Spleen (tissue), 11 donors: ENCODE data around the gene TACC2. TPM values are rescaled to one million over a fixed set of nuclear protein-coding genes. Genes with fewer than 3 reads are reported as not detected.

ENCODE experiments used
- DNase-seq: peaks from one replicate; pipeline ENCODE4 v3.0.0-alpha.2; 2020
- H3K27ac ChIP-seq, 8 donors: fragments of 200-600 bp; sonication (generic) in 7 of 8; 1 replicate in 4 of 8; 2 replicates in 4 of 8; pipeline versions ENCODE4 v1.5.0 to v1.8.0; 2016 to 2021; ENCODE audit warnings: inconsistent platforms in 4 of 8, mild to moderate bottlenecking in 4 of 8, moderate library complexity in 1 of 8
- H3K27me3 ChIP-seq, 7 donors: fragments of 200-600 bp; sonication (generic) in 6 of 7; replicated peaks in 1 of 7; 1 replicate in 4 of 7; 2 replicates in 3 of 7; pipeline versions ENCODE4 v1.5.0 to v1.8.0; 2016 to 2021; ENCODE audit warnings: inconsistent platforms in 3 of 7, mild to moderate bottlenecking in 1 of 7
- H3K36me3 ChIP-seq, 6 donors: fragments of 200-600 bp; sonication (generic) in 5 of 6; 1 replicate in 4 of 6; 2 replicates in 2 of 6; pipeline versions ENCODE4 v1.5.0 to v1.8.0; 2016 to 2021; ENCODE audit warnings: inconsistent platforms in 2 of 6
- H3K4me1 ChIP-seq, 6 donors: fragments of 200-600 bp; sonication (generic) in 5 of 6; 1 replicate in 3 of 6; 2 replicates in 3 of 6; pipeline versions ENCODE4 v1.5.0 to v1.8.0; 2016 to 2021; ENCODE audit warnings: inconsistent platforms in 3 of 6
- H3K4me3 ChIP-seq, 8 donors: fragments of 200-600 bp; sonication (generic) in 7 of 8; 1 replicate in 4 of 8; 2 replicates in 4 of 8; pipeline versions ENCODE4 v1.5.0 to v1.8.0; 2016 to 2021; ENCODE audit warnings: inconsistent platforms in 4 of 8, mild to moderate bottlenecking in 4 of 8, moderate library complexity in 2 of 8
- H3K9me3 ChIP-seq, 8 donors: fragments of 200-600 bp; sonication (generic) in 7 of 8; 1 replicate in 4 of 8; 2 replicates in 4 of 8; pipeline versions ENCODE4 v1.5.0 to v1.8.0; 2016 to 2021; ENCODE audit warnings: inconsistent platforms in 4 of 8
- POLR2A ChIP-seq, 3 donors: fragments of 450-650 bp; IDR thresholded peaks; one replicate each; pipeline ENCODE4 v1.5.1; 2017; ENCODE audit warnings: antibody characterized with exemption in 3 of 3, mild to moderate bottlenecking in 1 of 3
- POLR2AphosphoS5 ChIP-seq, 3 donors: sonication (generic); formaldehyde crosslinking; IDR thresholded peaks; one replicate each; pipeline ENCODE4 v1.5.1; 2017; ENCODE audit warnings: antibody characterized with exemption in 3 of 3
- WGBS, 5 donors: extraction: QIAGEN DNeasy Blood & Tissue Kit in 3 of 5; methylation state at CpG; one replicate each; pipeline versions ENCODE4 v1.1.5 to v1.1.7; 2013 to 2018; 5-methylcytosine and 5-hydroxymethylcytosine counted together
- intact Hi-C: fragments of 100-400 bp; cut with DNase I; formaldehyde crosslinking; loops from one replicate; pipeline ENCODE4 v1.15.0; 2023; ENCODE audit warnings: low total_unique reads
- polyA plus RNA-seq, 3 donors: library from polyadenylated mRNA; stranded (reverse); fragments of 200-250 nt; gene quantifications; one replicate each; pipeline ENCODE4 v1.2.1, GENCODE V29; 2013
- total RNA-seq, 7 donors: library from RNA; depleted of rRNA in 3 of 7; stranded (reverse); fragments of >200 nt in 3 of 7; fragmentation: NEBNext Ultra II Directional in 4 of 7; extraction: Animal tissue kit (Norgen Biotek cat#: 25700) in 4 of 7; gene quantifications; one replicate each; pipeline versions ENCODE4 v1.1.0 to v1.2.1, GENCODE V29; 2016 to 2021
- TF ChIP-seq, protein P1 (sequence below), 11 experiments: fragments of 200-600 bp in 7 of 11; fragments of 450-650 bp in 4 of 11; sonication (generic) in 4 of 11; IDR thresholded peaks in 8 of 11; conservative IDR thresholded peaks in 3 of 11; 1 replicate in 7 of 11; 2 replicates in 4 of 11; pipeline versions ENCODE4 v1.4.0 to v1.8.0; 2016 to 2021; ENCODE audit warnings: antibody characterized with exemption in 11 of 11, inconsistent platforms in 4 of 11, mild to moderate bottlenecking in 1 of 11
- donor health status: healthy with polysubstance abuse.
- donor health status: DM: no; HTN: no; CAD: no; lungs with moderate emphysema.
- donor health status: DM: no; HTN: no; CAD: no.
- donor health status: Bipolar disorder and iron deficiency.
- donor health status: healthy.
- donor health status: DM: no; HTN: no; CAD: no.
- donor health status: DM: yes; HTN: yes; CAD: no.

Gene TACC2
- total and polyA plus RNA-seq, 10 donors: 2.4 to 13.9 (median 4.5) TPM

DNA sequence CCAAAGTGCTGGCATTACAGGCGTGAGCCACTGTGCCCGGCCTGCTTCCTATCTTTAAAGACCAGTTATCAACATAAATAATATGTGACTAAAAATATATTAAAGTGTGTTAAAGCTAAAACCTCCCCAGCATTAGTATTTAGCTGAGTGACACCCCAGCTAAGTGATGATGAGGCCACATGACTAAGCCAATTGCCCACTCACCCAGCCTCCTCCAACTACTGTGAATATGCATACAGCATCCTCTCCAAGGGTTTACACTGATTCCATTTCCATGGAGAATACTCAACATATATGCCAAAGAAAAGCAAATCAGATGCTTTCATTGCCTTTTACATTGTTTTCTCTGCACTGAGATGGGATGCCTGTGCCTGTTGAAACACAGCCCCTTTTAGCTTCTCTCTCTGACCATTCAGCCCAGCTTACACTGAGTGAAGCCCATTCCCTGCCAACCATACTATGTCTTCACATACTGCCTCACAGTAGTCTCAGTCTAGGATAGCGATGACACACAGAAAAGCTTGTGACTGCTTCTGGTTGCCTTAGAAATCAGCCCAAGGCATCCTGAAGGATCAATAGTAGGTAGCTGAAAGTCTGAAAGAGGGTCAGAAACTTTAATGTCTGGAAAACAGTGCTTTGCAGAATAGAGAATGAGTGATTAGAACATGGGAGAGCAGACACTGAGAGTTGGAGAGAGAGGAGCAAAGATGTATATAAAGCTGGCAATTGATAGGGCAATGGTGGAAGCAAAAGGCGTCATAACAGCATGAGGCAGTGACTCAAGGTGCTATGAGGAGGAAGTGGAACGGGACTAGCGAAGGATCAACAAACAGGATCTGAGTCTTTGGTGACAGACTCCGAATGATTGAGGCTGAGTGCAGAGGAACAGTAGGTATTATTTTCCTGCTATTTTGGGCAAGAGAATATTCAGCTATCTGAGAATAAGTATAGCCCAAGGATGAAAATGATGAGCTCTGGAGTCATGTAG lies 41.3 kb upstream of the TACC2 start:
- intact Hi-C loops: no loop called here
- Histone ChIP-seq H3K4me3 (no peak overlapping the region), H3K27me3 (no peaks in the 10 kb centered on the region), H3K9me3 (no peaks in the 10 kb centered on the region), H3K36me3 (no peaks in the 10 kb centered on the region), H3K4me1 (peaks cover 0 to 2% (median 0%) of the 10 kb centered on the region in 6 donors), H3K27ac (no peak overlapping the region)
- no peak for DNase-seq
- 80 to 91% (median 83%) methylated on average over 7 of the region's 7 CpGs for WGBS, 5 donors
- TF ChIP-seq, protein P1, sequence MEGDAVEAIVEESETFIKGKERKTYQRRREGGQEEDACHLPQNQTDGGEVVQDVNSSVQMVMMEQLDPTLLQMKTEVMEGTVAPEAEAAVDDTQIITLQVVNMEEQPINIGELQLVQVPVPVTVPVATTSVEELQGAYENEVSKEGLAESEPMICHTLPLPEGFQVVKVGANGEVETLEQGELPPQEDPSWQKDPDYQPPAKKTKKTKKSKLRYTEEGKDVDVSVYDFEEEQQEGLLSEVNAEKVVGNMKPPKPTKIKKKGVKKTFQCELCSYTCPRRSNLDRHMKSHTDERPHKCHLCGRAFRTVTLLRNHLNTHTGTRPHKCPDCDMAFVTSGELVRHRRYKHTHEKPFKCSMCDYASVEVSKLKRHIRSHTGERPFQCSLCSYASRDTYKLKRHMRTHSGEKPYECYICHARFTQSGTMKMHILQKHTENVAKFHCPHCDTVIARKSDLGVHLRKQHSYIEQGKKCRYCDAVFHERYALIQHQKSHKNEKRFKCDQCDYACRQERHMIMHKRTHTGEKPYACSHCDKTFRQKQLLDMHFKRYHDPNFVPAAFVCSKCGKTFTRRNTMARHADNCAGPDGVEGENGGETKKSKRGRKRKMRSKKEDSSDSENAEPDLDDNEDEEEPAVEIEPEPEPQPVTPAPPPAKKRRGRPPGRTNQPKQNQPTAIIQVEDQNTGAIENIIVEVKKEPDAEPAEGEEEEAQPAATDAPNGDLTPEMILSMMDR (IDR thresholded peaks at IDR 0.05 in 8 of 11, conservative IDR thresholded peaks at IDR 0.05 in 3 of 11): no peak
- no peak for TF ChIP-seq POLR2A (IDR thresholded peaks at IDR 0.05)
- no peak for TF ChIP-seq POLR2AphosphoS5 (IDR thresholded peaks at IDR 0.05)

DNA sequence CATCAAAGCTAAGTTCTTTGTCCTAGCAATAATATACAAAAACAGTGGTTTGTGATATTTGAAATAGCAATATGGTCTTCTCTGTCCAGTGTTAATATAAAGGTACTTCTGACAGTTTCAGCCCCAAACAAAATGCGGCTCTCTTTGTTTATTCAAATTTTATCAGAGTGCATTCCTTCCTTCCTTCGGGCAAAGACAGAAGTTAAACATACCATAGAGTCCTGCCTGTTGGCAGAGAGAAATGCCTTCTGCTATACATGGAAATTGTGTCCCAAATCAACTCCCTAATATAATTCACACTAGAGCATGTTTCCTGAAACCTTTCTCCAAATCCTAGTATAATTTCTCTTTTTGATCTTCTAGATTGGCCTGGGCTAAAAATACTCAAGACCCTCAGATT lies 39.9 kb upstream of the TACC2 start:
- WGBS, 5 donors: 64 to 89% (median 76%) methylated on average over 2 of the region's 2 CpGs
- H3K9me3 ChIP-seq: no peaks in the 10 kb centered on the region
- intact Hi-C loops: no loop called here
- H3K27me3 ChIP-seq: no peaks in the 10 kb centered on the region
- H3K36me3 ChIP-seq: peaks cover 0 to 3% (median 0%) of the 10 kb centered on the region in 6 donors
- no peaks in the 10 kb centered on the region for H3K4me1 ChIP-seq
- no peak overlapping the region for H3K4me3 ChIP-seq
- no peak for TF ChIP-seq POLR2A (IDR thresholded peaks at IDR 0.05)
- TF ChIP-seq, protein P1 (IDR thresholded peaks at IDR 0.05 in 8 of 11, conservative IDR thresholded peaks at IDR 0.05 in 3 of 11): no peak
- no peak for TF ChIP-seq POLR2AphosphoS5 (IDR thresholded peaks at IDR 0.05)
- DNase-seq: no peak
- H3K27ac ChIP-seq: no peak overlapping the region

DNA sequence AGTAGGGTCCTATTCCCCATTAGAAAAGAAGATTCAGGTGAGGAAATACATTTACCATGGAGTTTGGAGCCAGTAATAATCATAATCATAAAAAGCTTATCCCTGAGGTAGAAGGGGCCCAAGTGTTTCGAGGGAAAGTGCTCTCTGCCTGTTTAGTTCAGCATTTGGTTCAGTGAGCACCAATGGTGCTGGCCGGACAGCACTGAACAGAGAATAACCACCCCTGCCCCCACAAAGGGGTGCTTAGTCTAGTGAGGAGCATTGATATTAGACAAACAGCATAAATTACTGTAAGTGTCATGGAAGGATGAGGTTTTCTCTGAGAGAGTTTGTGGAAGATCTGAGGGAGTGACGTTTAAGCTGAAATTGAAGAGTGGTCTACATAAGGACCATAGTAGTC lies 39.5 kb upstream of the TACC2 start:
- Histone ChIP-seq H3K27me3 (no peaks in the 10 kb centered on the region), H3K4me1 (no peaks in the 10 kb centered on the region), H3K9me3 (no peaks in the 10 kb centered on the region), H3K4me3 (no peak overlapping the region), H3K27ac (no peak overlapping the region), H3K36me3 (peaks cover 0 to 7% (median under 1%) of the 10 kb centered on the region in 6 donors)
- TF ChIP-seq, protein P1 (IDR thresholded peaks at IDR 0.05 in 8 of 11, conservative IDR thresholded peaks at IDR 0.05 in 3 of 11): no peak
- no peak for TF ChIP-seq POLR2A (IDR thresholded peaks at IDR 0.05)
- TF ChIP-seq POLR2AphosphoS5 (IDR thresholded peaks at IDR 0.05): no peak
- intact Hi-C loops: no loop called here
- 88 to 93% (median 91%) methylated on average over 3 of the region's 3 CpGs for WGBS, 5 donors
- no peak for DNase-seq

DNA sequence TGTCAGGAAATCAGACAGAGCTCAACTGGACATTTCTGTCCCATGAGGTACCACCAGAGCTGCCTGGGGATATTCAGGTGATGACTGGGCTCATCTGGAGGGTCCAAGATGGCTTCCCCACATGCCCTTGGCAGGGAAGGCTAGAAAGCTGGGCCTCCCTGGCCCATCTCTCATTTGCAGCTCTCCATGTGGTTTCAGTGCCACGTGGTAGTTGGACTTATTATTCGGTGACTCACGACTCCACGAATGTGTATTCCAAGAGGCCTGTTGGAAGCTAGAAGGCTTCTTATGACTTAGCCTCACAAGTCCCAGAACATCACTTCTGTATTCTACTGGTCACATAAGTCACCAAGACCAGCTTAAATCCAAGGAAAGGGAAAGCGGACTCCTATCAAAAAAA lies 36.7 kb upstream of the TACC2 start:
- DNase-seq: no peak
- Histone ChIP-seq H3K9me3 (no peaks in the 10 kb centered on the region), H3K27ac (no peak overlapping the region), H3K4me1 (no peaks in the 10 kb centered on the region), H3K27me3 (no peaks in the 10 kb centered on the region), H3K4me3 (no peak overlapping the region), H3K36me3 (peaks cover 0 to 34% (median 16%) of the 10 kb centered on the region in 6 donors)
- intact Hi-C loops: no loop called here
- TF ChIP-seq POLR2AphosphoS5 (IDR thresholded peaks at IDR 0.05) (no peak), POLR2A (IDR thresholded peaks at IDR 0.05) (no peak)
- TF ChIP-seq, protein P1 (IDR thresholded peaks at IDR 0.05 in 8 of 11, conservative IDR thresholded peaks at IDR 0.05 in 3 of 11): no peak
- whole genome bisulfite sequencing, 5 donors: 89 to 96% (median 94%) methylated on average over 5 of the region's 5 CpGs
